WERI-Rb-1 (cell line): ENCODE measurements around the gene CAMP.

ENCODE experiments used
- DNase-seq: peaks from one replicate; pipeline ENCODE4 v3.0.0-alpha.2; 2020
- H3K27ac ChIP-seq: fragments of 250-450 bp; sonication (Bioruptor Pico); 2 replicates; pipeline ENCODE4 v1.5.1; 2020; ENCODE audit warnings: mild to moderate bottlenecking, moderate library complexity
- H3K27me3 ChIP-seq: fragments of 250-450 bp; sonication (Bioruptor Pico); 2 replicates; pipeline ENCODE4 v1.5.1; 2021; ENCODE audit warnings: mild to moderate bottlenecking, low read depth, moderate library complexity; ENCODE audit not compliant: insufficient read depth, severe bottlenecking
- H3K36me3 ChIP-seq: fragments of 250-450 bp; sonication (Bioruptor Pico); 2 replicates; pipeline ENCODE4 v1.5.1; 2020; ENCODE audit warnings: mild to moderate bottlenecking, moderate library complexity
- H3K4me3 ChIP-seq: 2 replicates; pipeline ENCODE4 v1.5.1; 2011; ENCODE audit warnings: low read depth, mild to moderate bottlenecking, control low read depth, low read length
- H3K9me3 ChIP-seq: fragments of 250-450 bp; sonication (Bioruptor Pico); 2 replicates; pipeline ENCODE4 v1.5.1; 2021; ENCODE audit warnings: mild to moderate bottlenecking, moderate library complexity; ENCODE audit not compliant: severe bottlenecking
- TF ChIP-seq, protein P1 (sequence below): IDR thresholded peaks from 2 replicates; pipeline ENCODE4 v1.5.1; 2011; ENCODE audit warnings: low read depth, mild to moderate bottlenecking, control low read depth, inconsistent platforms, low read length

Gene CAMP

DNA sequence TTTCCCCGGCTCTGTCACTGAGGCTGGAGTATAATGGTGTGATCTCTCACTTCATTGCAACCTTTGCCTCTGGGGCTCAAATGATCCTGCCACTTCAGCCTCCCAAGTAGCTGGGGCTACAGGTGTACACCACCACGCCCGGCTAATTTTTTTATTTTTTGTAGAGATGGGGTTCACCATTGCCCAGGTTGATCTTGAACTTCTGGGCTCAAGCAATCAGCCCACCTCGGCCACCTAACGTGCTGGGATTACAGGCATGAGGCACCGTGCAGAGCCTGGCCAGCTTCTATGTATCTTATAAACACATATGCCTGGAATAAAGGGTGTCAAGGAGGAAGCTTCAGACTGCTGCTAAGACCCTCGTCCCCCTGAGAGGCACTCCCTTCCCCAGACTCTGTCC lies 21.8 kb downstream of the CAMP start:
- no peaks in the 10 kb centered on the region for H3K27me3 ChIP-seq
- H3K27ac ChIP-seq: no peak overlapping the region
- TF ChIP-seq, protein P1, sequence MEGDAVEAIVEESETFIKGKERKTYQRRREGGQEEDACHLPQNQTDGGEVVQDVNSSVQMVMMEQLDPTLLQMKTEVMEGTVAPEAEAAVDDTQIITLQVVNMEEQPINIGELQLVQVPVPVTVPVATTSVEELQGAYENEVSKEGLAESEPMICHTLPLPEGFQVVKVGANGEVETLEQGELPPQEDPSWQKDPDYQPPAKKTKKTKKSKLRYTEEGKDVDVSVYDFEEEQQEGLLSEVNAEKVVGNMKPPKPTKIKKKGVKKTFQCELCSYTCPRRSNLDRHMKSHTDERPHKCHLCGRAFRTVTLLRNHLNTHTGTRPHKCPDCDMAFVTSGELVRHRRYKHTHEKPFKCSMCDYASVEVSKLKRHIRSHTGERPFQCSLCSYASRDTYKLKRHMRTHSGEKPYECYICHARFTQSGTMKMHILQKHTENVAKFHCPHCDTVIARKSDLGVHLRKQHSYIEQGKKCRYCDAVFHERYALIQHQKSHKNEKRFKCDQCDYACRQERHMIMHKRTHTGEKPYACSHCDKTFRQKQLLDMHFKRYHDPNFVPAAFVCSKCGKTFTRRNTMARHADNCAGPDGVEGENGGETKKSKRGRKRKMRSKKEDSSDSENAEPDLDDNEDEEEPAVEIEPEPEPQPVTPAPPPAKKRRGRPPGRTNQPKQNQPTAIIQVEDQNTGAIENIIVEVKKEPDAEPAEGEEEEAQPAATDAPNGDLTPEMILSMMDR: no peak
- peaks cover 13% of the 10 kb centered on the region for H3K36me3 ChIP-seq
- H3K4me3 ChIP-seq: no peak overlapping the region
- no peak for DNase-seq
- H3K9me3 ChIP-seq: no peaks in the 10 kb centered on the region

DNA sequence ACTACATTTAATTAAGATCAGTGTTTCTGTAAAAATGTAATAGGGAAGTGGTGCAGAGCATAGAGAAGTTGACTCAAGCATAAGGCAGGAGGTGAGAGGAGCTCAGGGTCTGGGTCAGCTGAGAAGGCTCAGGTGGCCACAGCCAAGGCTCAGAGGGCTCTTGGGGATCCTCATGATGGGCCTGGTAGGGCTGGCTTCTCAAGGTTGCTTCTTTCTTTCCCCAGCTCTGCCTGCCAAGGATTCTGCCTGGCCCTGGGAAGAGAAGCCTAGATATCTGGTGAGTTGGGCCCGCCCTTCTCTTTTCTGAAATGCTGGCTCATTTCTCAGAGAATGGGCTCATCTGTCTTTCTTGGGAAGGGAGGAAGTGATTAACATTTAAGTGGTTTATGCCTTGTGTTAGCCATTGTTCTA lies 24.1 kb downstream of the CAMP start:
- Histone ChIP-seq H3K9me3 (no peaks in the 10 kb centered on the region), H3K27ac (no peak overlapping the region), H3K36me3 (peaks cover 13% of the 10 kb centered on the region), H3K27me3 (no peaks in the 10 kb centered on the region), H3K4me3 (no peak overlapping the region)
- no peak for DNase-seq
- TF ChIP-seq, protein P1: no peak

DNA sequence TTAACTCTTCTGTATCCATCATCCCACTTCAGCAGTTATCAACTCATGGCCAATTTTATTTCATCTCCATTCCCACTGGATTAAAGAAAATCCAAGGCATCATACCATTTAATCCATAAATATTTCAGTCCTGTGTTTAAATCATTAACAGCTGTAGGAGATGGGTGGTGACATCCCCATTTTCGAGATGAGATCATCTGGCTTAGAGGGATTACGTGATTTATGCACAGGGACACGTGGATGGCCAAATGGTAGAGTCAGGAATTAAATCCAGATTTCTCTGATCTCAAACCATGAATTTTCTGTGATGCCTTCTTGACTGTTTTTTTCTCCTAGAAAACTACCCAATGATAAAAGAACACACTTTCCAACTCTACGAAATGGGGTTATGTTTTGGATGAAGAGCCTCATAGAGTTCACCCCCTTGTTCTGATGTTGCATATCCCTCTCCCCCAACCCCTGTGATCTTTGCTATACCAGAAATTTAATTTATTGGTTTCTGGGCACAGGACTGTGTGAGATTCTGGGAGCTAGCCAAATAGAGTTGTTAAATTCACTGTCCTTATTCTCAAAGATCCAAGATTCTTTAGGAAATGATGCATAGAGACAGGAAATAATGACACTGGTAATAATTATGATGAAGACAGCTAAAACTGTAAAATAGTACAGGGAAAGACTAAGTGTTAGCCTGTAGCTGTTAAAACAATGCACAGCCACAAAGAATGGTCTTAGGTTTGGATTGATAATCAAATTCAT lies 25.0 kb downstream of the CAMP start:
- DNase-seq: no peak
- Histone ChIP-seq H3K36me3 (peaks cover 13% of the 10 kb centered on the region), H3K27ac (no peak overlapping the region; the same call in 1 of the 2 replicates), H3K4me3 (no peak overlapping the region), H3K27me3 (no peaks in the 10 kb centered on the region), H3K9me3 (no peaks in the 10 kb centered on the region)
- TF ChIP-seq, protein P1: no peak

DNA sequence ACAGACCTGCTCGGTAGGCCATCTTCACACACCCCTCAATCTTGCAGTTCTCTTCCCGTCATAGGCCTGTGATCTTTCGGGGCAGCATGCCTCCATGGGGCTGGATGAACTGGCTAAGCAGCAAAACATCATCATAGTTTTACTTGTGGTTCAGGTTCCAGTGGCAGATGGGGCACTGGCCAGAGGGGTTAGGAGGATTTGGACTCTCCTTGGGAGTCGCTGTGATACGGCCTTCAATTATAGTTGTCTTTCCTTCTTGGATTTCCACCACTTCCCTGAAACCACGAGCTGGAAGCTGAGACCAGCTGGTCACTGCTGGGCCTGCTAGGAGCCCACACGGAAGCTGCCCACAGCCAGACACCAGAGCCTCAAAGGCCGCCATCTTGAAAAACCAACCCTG lies 33.3 kb downstream of the CAMP start:
- H3K27me3 ChIP-seq: no peaks in the 10 kb centered on the region
- H3K36me3 ChIP-seq: peaks cover 7% of the 10 kb centered on the region

DNA sequence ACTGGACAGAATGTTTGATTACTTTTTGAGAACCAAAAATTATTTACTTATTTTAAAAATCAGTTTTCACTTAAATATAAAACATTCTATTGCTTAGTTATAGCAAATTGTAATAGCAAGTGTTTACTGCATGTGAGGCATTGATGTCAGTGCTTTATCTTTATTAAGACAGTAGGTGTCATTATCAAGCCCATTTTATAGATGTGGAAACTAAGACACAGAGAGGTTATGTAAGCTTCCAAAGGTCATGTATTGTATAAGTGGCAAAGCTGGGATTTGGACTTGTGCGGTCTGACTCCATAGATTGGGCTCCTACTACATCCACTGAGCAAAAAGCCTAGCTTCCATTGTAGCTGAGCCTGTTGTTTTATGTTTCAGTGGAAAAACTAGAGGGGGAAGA lies 35.2 kb downstream of the CAMP start:
- TF ChIP-seq, protein P1: no peak
- no peak overlapping the region for H3K27ac ChIP-seq
- H3K9me3 ChIP-seq: no peaks in the 10 kb centered on the region
- H3K27me3 ChIP-seq: no peaks in the 10 kb centered on the region
- H3K4me3 ChIP-seq: no peak overlapping the region
- H3K36me3 ChIP-seq: peaks cover 14% of the 10 kb centered on the region
- DNase-seq: no peak

More for the DNA sequence above, 33.3 kb downstream of the CAMP start:
- no peak overlapping the region for H3K4me3 ChIP-seq
- H3K27ac ChIP-seq: no peak overlapping the region
- no peaks in the 10 kb centered on the region for H3K9me3 ChIP-seq
- DNase-seq: no peak
- TF ChIP-seq, protein P1: no peak

DNA sequence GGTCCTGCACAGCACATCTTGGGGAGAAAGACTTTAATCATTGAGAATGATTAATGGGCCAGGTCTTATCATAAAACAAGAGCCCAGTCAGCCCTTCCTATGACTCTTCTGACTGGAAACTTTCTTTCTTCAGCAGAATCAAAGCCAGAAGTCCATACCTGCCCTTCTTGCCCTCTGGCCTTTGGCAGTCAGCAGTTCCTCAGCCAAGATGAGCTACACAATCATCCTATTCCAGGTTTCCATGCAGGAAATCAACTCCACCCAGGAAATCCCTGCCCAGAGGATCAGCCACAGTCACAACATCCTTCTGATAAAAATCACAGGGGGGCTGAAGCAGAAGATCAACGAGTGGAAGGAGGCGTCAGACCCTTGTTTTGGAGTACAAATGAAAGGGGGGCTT lies 44.5 kb downstream of the CAMP start:
- no peak for DNase-seq
- peak overlapping the region; percentile 83 for H3K27ac ChIP-seq
- no peaks in the 10 kb centered on the region for H3K27me3 ChIP-seq
- H3K4me3 ChIP-seq: no peak overlapping the region
- peaks cover 19% of the 10 kb centered on the region for H3K36me3 ChIP-seq
- TF ChIP-seq, protein P1: no peak
- H3K9me3 ChIP-seq: no peaks in the 10 kb centered on the region
